ENCODE data around the gene GABPA. TPM values are rescaled to one million over a fixed set of nuclear protein-coding genes. Genes with fewer than 3 reads are reported as not detected.

The GABPA gene
- total and polyA plus RNA-seq, 2 of the 13 experiments (the other 11 are each of a cell fraction or from before 2014, with no cell fraction given): 7.4 to 13.2 TPM

DNA sequence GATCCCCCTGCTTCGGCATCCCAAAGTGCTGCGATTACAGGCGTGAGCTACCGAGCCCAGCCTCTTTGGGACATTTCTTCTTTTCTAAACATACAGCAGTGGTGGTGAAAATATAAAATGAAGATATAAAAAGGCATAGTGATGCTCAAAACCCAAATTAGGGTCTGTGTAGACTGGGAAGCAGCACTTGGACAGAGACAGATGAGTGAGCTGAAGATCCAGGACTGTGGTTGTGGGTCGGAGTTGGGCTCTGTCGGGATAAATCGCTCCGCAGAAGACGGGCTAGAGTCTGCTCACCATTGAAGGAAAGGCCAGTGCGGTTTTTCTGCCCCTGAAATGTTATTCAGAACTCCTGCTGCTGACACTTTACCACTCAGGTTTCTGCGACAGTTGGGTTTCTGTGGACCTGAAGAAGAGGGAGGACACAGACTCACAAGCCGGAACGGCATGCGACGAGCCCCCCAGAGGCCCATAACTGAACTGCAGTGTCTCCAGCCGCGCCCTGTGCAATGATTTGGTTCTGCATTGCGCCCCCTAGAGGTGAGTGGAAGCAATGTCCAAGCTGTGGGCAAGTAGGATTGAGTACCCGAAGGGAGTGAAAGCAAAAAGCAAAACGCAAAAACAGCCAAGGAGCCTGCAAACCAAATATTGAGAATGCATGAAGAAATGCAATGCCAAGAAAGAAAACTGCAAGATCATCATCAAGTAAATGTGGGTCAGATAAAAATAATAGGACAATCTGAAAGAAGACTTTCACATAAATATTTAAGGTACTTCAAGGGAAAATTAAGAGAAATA lies 66.6 kb downstream of the GABPA start (continued):
- TF ChIP-seq MAFK (conservative IDR thresholded peaks at IDR 0.05 in 1 of 2, IDR thresholded peaks at IDR 0.05 in 1 of 2; ENCODE audit: low read length in 2 of 2): peak; percentile 31 to 52; a peak in 3 of 4 replicates
- TF ChIP-seq ZMYM4 (CRISPR knock-in tag; IDR thresholded peaks at IDR 0.05): peak; percentile 80
- no peak for TF ChIP-seq TRIM24 (CRISPR knock-in tag; IDR thresholded peaks at IDR 0.05)
- TF ChIP-seq ZC3H13 (CRISPR knock-in tag; IDR thresholded peaks at IDR 0.05): no peak
- no peak for TF ChIP-seq KDM5A (IDR thresholded peaks at IDR 0.05; ENCODE audit: borderline replicate concordance, low read length)
- peak; percentile 15; the same call in 1 of the 2 replicates for TF ChIP-seq ETV5 (CRISPR knock-in tag; IDR thresholded peaks at IDR 0.05; ENCODE audit: borderline replicate concordance)
- peak; percentile 62; the same call in 1 of the 2 replicates for TF ChIP-seq MIER2 (CRISPR knock-in tag; IDR thresholded peaks at IDR 0.05)
- no peak for TF ChIP-seq ZNF136 (CRISPR knock-in tag; IDR thresholded peaks at IDR 0.05; ENCODE audit: low read depth)
- no peak for TF ChIP-seq ZIK1 (CRISPR knock-in tag; IDR thresholded peaks at IDR 0.05; ENCODE audit: borderline replicate concordance, low read depth)
- TF ChIP-seq, protein P1, sequence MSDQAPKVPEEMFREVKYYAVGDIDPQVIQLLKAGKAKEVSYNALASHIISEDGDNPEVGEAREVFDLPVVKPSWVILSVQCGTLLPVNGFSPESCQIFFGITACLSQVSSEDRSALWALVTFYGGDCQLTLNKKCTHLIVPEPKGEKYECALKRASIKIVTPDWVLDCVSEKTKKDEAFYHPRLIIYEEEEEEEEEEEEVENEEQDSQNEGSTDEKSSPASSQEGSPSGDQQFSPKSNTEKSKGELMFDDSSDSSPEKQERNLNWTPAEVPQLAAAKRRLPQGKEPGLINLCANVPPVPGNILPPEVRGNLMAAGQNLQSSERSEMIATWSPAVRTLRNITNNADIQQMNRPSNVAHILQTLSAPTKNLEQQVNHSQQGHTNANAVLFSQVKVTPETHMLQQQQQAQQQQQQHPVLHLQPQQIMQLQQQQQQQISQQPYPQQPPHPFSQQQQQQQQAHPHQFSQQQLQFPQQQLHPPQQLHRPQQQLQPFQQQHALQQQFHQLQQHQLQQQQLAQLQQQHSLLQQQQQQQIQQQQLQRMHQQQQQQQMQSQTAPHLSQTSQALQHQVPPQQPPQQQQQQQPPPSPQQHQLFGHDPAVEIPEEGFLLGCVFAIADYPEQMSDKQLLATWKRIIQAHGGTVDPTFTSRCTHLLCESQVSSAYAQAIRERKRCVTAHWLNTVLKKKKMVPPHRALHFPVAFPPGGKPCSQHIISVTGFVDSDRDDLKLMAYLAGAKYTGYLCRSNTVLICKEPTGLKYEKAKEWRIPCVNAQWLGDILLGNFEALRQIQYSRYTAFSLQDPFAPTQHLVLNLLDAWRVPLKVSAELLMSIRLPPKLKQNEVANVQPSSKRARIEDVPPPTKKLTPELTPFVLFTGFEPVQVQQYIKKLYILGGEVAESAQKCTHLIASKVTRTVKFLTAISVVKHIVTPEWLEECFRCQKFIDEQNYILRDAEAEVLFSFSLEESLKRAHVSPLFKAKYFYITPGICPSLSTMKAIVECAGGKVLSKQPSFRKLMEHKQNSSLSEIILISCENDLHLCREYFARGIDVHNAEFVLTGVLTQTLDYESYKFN (CRISPR knock-in tag; conservative IDR thresholded peaks at IDR 0.05): no peak
- TF ChIP-seq, protein P2, sequence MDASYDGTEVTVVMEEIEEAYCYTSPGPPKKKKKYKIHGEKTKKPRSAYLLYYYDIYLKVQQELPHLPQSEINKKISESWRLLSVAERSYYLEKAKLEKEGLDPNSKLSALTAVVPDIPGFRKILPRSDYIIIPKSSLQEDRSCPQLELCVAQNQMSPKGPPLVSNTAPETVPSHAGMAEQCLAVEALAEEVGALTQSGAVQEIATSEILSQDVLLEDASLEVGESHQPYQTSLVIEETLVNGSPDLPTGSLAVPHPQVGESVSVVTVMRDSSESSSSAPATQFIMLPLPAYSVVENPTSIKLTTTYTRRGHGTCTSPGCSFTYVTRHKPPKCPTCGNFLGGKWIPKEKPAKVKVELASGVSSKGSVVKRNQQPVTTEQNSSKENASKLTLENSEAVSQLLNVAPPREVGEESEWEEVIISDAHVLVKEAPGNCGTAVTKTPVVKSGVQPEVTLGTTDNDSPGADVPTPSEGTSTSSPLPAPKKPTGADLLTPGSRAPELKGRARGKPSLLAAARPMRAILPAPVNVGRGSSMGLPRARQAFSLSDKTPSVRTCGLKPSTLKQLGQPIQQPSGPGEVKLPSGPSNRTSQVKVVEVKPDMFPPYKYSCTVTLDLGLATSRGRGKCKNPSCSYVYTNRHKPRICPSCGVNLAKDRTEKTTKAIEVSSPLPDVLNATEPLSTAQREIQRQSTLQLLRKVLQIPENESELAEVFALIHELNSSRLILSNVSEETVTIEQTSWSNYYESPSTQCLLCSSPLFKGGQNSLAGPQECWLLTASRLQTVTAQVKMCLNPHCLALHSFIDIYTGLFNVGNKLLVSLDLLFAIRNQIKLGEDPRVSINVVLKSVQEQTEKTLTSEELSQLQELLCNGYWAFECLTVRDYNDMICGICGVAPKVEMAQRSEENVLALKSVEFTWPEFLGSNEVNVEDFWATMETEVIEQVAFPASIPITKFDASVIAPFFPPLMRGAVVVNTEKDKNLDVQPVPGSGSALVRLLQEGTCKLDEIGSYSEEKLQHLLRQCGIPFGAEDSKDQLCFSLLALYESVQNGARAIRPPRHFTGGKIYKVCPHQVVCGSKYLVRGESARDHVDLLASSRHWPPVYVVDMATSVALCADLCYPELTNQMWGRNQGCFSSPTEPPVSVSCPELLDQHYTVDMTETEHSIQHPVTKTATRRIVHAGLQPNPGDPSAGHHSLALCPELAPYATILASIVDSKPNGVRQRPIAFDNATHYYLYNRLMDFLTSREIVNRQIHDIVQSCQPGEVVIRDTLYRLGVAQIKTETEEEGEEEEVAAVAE (CRISPR knock-in tag; IDR thresholded peaks at IDR 0.05; ENCODE audit: borderline replicate concordance): no peak
- no peak for TF ChIP-seq ZNF589 (CRISPR knock-in tag; conservative IDR thresholded peaks at IDR 0.05)
- TF ChIP-seq, protein P3, sequence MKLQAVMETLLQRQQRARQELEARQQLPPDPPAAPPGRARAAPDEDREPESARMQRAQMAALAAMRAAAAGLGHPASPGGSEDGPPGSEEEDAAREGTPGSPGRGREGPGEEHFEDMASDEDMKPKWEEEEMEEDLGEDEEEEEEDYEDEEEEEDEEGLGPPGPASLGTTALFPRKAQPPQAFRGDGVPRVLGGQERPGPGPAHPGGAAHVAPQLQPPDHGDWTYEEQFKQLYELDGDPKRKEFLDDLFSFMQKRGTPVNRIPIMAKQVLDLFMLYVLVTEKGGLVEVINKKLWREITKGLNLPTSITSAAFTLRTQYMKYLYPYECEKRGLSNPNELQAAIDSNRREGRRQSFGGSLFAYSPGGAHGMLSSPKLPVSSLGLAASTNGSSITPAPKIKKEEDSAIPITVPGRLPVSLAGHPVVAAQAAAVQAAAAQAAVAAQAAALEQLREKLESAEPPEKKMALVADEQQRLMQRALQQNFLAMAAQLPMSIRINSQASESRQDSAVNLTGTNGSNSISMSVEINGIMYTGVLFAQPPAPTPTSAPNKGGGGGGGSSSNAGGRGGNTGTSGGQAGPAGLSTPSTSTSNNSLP (IDR thresholded peaks at IDR 0.05; ENCODE audit: low read depth, low read length): no peak
- no peak for TF ChIP-seq SAFB2 (CRISPR knock-in tag; IDR thresholded peaks at IDR 0.05; ENCODE audit: borderline replicate concordance, low read depth)
- TF ChIP-seq, protein P4, sequence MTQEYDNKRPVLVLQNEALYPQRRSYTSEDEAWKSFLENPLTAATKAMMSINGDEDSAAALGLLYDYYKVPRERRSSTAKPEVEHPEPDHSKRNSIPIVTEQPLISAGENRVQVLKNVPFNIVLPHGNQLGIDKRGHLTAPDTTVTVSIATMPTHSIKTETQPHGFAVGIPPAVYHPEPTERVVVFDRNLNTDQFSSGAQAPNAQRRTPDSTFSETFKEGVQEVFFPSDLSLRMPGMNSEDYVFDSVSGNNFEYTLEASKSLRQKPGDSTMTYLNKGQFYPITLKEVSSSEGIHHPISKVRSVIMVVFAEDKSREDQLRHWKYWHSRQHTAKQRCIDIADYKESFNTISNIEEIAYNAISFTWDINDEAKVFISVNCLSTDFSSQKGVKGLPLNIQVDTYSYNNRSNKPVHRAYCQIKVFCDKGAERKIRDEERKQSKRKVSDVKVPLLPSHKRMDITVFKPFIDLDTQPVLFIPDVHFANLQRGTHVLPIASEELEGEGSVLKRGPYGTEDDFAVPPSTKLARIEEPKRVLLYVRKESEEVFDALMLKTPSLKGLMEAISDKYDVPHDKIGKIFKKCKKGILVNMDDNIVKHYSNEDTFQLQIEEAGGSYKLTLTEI (CRISPR knock-in tag; conservative IDR thresholded peaks at IDR 0.05): no peak
- TF ChIP-seq ZNF7 (CRISPR knock-in tag; IDR thresholded peaks at IDR 0.05): no peak
- TF ChIP-seq KLF9 (CRISPR knock-in tag; IDR thresholded peaks at IDR 0.05; ENCODE audit: low read depth): no peak
- no peak for TF ChIP-seq ZNF24 (IDR thresholded peaks at IDR 0.05)
